TTC549 (cell line): ENCODE results near the gene GRIN2A.

Experiments
- FAIRE-seq: peaks from 2 replicates; lab custom pipeline; 2012; peaks lifted over from hg19 to GRCh38; lab: Jason Lieb, UNC

GRIN2A gene

GRCh38 chr16:9852003-9852402 lies 330.2 kb downstream of the GRIN2A start:
- FAIRE-seq = no peak

GRCh38 chr16:9850817-9851216 lies 331.4 kb downstream of the GRIN2A start:
- no peak for FAIRE-seq

GRCh38 chr16:9849697-9850245 lies 332.5 kb downstream of the GRIN2A start:
- no peak for FAIRE-seq

GRCh38 chr16:9847146-9847545 lies 335.1 kb downstream of the GRIN2A start:
- FAIRE-seq = no peak

GRCh38 chr16:9846362-9847099 lies 335.7 kb downstream of the GRIN2A start:
- FAIRE-seq = no peak

- FAIRE-seq = no peak
Observed at GRCh38 chr16:9845661-9846361, 336.4 kb downstream of the GRIN2A start.

- no peak for FAIRE-seq
Observed at GRCh38 chr16:9844361-9844760, 337.9 kb downstream of the GRIN2A start.

GRCh38 chr16:9843424-9844018 lies 338.7 kb downstream of the GRIN2A start:
- no peak for FAIRE-seq

GRCh38 chr16:9840761-9841665 lies 341.2 kb downstream of the GRIN2A start:
- FAIRE-seq = no peak

- FAIRE-seq = no peak
Observed at GRCh38 chr16:9837481-9837880, 344.7 kb downstream of the GRIN2A start.

- no peak for FAIRE-seq
Observed at GRCh38 chr16:9836118-9836736, 346.0 kb downstream of the GRIN2A start.

GRCh38 chr16:9827062-9827752 lies 355.0 kb downstream of the GRIN2A start:
- no peak for FAIRE-seq

GRCh38 chr16:9826656-9827055 lies 355.6 kb downstream of the GRIN2A start:
- FAIRE-seq = no peak

- no peak for FAIRE-seq
Observed at GRCh38 chr16:9824200-9825068, 357.8 kb downstream of the GRIN2A start.

- FAIRE-seq = no peak
Observed at GRCh38 chr16:9823510-9823909, 358.7 kb downstream of the GRIN2A start.

- no peak for FAIRE-seq
Observed at GRCh38 chr16:9821970-9822369, 360.3 kb downstream of the GRIN2A start.

GRCh38 chr16:9821331-9821730 lies 360.9 kb downstream of the GRIN2A start:
- no peak for FAIRE-seq

- no peak for FAIRE-seq
Observed at GRCh38 chr16:9820476-9821246, 361.6 kb downstream of the GRIN2A start.

GRCh38 chr16:9818702-9819101 lies 363.5 kb downstream of the GRIN2A start:
- FAIRE-seq = no peak
